ENCODE data around the gene MDC1. TPM values are rescaled to one million over a fixed set of nuclear protein-coding genes. Genes with fewer than 3 reads are reported as not detected.
"Not testable (repeated sequence)": the region's sequence is repeated elsewhere in the genome, so short reads cannot be mapped to it uniquely, and the experiment has no call there.

The MDC1 gene
- total RNA-seq, 1 donor from 2014 or later: 10.2 TPM

DNA sequence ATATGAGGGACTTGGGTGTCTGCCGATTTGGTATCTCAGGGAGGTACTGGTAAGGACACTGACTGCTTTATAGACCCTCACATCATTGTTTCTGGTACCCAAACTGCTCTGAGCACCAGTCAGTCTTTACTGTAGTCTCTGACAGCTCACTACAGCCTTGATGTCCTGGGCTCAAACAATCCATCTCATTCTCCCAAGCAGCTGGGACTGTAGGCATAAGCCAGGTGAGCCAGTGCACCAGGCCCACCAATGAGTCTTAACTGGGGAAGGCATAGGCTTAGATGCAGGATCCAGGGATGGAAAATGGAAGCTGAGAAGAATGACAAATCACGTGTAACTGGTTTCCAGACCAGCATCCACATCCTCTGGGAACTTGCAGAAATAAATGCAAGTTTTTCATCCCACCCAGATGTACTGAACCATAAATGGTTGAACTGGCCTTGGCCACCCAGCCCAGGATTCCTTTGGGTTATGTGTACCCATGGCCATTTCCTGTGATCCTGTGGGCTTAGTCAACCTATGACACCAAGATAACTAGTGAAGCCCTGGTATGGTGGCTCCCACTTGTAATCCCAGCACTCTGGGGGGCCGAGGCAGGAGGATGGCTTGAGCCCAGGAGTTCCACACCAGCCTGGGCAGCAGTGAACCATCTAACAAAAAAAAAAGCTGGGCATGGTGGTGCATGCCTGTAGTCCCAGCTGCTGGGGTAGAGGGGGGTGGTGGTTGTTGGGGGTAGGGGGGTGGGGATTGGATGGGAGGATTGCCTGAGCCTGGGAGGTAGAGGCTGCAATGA is 8.8 kb upstream of the MDC1 start:
- no peak for DNase-seq (ENCODE audit: low read depth, low spot score)

DNA sequence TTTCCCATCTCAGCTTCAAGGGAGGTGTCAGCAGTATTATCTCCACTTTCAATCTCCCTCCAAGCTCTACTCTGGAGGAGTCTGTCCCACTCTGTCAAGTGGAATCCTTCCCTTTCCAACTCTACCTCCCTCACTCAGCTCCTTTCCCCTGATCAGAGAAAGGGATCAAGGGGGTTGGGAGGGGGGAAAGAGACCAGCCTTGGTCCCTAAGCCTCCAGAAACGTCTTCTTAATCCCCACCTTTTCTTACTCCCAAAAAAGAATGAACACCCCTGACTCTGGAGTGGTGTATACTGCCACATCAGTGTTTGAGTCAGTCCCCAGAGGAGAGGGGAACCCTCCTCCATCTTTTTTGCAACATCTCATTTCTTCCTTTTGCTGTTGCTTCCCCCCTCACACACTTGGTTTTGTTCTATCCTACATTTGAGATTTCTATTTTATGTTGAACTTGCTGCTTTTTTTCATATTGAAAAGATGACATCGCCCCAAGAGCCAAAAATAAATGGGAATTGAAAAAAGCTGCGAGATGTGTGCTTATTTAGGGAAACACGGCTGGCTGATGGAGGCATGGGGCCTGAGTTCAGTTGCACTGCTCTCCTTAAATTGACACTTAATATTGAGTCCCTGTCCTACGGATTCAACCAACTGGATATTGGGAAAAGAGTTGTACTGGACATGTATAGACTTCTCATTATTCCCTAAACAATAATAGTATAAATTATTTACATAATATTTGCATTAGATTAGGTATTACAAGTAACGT is 8.0 kb upstream of the MDC1 start:
- DNase-seq (ENCODE audit: low read depth, low spot score): no peak

DNA sequence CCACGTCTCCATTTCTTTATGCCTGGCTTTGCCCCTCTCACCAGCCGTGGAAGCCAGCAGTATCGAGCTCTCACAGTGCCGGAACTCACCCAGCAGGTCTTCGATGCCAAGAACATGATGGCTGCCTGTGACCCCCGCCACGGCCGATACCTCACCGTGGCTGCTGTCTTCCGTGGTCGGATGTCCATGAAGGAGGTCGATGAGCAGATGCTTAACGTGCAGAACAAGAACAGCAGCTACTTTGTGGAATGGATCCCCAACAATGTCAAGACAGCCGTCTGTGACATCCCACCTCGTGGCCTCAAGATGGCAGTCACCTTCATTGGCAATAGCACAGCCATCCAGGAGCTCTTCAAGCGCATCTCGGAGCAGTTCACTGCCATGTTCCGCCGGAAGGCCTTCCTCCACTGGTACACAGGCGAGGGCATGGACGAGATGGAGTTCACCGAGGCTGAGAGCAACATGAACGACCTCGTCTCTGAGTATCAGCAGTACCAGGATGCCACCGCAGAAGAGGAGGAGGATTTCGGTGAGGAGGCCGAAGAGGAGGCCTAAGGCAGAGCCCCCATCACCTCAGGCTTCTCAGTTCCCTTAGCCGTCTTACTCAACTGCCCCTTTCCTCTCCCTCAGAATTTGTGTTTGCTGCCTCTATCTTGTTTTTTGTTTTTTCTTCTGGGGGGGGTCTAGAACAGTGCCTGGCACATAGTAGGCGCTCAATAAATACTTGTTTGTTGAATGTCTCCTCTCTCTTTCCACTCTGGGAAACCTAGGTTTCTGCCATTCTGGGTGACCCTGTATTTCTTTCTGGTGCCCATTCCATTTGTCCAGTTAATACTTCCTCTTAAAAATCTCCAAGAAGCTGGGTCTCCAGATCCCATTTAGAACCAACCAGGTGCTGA is 7.0 kb upstream of the MDC1 start:
- DNase-seq (ENCODE audit: low read depth, low spot score): not testable (repeated sequence)

DNA sequence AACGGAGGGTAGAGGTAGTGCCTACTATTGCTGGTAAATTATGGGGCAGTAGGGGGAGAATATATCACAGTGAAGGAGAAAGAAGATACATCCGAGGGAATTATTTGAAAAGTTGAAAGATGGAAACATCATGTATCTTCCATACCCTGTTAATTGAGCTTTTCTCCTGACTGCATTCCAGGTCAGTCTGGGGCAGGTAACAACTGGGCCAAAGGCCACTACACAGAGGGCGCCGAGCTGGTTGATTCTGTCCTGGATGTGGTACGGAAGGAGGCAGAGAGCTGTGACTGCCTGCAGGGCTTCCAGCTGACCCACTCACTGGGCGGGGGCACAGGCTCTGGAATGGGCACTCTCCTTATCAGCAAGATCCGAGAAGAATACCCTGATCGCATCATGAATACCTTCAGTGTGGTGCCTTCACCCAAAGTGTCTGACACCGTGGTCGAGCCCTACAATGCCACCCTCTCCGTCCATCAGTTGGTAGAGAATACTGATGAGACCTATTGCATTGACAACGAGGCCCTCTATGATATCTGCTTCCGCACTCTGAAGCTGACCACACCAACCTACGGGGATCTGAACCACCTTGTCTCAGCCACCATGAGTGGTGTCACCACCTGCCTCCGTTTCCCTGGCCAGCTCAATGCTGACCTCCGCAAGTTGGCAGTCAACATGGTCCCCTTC is 6.2 kb upstream of the MDC1 start:
- not testable (repeated sequence) for DNase-seq (ENCODE audit: low read depth, low spot score)

DNA sequence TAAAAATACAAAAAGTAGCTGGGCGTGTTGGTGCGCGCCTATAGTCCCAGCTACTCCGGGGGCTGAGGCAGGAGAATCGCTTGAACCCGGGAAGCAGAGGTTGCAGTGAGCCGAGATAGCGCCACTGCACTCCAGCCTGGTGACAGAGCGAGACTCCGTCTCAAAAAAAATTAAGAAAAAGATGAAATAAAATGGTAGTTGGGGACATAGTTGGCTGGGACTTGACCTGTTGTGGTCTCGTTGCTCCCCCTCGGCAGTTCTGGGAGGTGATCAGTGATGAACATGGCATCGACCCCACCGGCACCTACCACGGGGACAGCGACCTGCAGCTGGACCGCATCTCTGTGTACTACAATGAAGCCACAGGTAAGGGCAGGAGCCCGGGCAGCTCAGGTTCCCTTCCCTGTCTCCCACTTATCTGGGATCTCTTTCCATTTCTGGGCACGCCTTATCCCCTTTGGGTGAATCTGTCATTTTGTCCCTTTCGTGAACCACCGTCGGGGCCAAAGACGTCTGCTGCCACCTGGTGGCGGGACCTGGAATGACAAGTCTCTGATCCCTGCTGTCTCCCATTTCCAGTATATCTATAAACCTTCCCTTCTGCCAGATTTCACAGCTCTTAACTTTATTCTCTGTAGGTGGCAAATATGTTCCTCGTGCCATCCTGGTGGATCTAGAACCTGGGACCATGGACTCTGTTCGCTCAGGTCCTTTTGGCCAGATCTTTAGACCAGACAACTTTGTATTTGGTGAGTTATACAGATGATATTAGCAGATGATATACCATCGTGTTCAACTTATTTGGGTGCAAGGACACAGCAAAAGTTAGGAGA is 5.4 kb upstream of the MDC1 start:
- DNase-seq (ENCODE audit: low read depth, low spot score): no peak

DNA sequence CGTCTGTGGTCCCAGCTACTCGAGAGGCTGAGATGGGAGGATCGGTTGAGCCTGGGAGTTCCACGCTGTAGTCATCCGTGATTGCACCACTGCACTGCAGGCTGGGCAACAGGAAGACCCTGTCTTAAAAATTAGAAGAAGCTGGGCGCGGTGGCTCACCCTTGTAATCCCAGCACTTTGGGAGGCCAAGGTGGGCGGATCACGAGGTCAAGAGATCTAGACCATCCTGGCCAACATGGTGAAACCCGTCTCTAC is 4.9 kb upstream of the MDC1 start:
- DNase-seq (ENCODE audit: low read depth, low spot score): not testable (repeated sequence)

DNA sequence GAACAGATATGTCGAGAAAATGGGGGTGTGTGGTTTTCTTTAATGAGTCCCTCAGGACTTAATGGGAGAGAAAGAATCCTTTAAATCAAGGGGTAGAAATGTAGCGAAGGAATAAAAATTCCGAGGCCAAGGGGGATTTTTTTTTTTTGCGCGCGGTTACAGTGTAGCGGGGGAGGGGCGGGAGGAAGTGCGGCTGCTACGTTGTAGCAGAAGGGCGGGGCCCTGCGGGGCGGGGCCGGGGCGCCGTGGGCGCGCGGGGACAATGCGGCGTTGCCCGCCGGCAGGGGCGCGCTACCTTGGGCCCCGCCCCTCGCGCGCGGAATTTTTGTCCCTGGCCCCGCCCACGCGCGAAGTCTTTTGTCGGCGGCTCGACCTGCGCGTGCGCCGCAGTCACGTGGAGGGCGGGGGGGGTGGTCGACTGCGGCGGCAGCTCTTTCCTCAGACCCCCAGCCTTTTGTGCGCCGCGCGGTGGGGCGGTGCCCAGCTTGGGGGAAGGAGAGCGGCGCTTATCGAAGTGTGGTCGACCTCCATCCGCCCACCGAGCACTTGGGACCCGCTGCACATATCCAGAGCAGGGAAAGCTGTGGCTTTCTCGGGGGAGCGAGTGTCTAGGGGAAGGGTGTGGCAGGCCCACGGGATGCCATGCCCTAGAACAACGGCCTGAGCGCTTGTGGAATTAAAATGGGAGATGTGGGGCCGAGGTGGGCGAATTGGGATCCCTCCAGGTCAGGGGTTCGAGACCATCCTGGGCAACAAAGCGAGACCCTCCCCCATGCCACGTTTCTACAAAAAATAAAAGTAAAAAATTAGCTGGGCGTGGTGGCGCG is 4.3 kb upstream of the MDC1 start:
- peak; percentile 69 for DNase-seq (ENCODE audit: low read depth, low spot score)

DNA sequence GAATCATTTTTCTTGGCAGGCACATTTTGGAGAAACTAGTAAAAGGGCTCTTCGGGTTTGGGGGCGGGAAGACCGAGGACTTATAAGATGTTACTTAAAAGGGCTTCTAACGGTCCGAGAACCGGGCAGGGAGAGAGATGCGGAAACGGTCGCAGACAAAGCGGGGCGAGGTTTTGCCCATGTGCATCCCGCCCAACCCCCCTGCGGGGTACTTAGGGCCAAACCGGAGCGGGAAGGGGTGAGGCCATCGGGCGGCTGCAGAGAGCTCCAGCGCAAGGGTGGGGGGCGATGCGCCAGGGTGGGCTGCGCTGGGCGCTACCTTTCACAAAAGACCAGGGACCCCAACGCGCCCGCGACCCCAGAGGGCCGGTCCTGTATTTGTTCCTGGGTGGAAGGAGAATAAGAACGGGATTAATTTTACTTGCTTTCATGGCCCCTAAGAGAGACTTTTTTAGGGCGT is 3.7 kb upstream of the MDC1 start:
- no peak for DNase-seq (ENCODE audit: low read depth, low spot score)

DNA sequence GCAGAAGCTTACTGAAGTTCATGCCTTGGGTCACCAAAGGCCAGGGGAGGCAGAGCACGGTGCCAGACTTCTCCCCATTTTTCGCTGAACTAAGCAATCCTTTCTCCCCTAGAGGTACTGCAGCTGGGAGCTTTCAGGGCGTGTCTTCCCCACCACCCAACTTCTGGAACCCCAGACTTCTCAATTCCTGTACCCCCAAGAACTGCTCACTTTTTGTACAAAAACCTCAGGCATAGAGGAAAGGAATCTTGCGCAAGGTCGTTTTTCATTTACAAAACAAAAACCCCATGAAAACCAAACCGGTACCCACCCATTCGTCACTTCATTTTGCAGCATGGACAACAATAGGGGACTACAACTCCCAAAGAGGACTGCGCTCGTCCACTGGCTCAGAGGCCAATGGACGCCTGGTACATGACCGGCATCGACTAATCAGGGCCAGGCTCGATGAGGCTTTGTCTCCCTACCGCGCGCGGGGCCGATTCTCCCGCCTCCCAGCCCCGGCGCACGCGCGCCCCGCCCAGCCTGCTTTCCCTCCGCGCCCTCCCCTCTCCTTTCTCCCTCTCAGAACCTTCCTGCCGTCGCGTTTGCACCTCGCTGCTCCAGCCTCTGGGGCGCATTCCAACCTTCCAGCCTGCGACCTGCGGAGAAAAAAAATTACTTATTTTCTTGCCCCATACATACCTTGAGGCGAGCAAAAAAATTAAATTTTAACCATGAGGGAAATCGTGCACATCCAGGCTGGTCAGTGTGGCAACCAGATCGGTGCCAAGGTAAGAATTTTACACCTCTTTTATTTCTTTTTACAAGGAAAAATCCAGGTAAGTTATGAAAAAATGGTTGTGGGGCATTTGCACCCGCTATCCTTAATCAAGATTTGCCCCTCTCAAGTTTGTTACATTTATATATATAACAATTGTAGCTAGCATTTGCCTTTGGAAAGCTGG is 3.0 kb upstream of the MDC1 start, which contains the start of gene TUBB:
TUBB (plus strand) TSS at position 562 of the 947 bp plus-strand sequence; CDS start at position 717, 155 bp downstream.
- peak; percentile 93 for DNase-seq (ENCODE audit: low read depth, low spot score)

DNA sequence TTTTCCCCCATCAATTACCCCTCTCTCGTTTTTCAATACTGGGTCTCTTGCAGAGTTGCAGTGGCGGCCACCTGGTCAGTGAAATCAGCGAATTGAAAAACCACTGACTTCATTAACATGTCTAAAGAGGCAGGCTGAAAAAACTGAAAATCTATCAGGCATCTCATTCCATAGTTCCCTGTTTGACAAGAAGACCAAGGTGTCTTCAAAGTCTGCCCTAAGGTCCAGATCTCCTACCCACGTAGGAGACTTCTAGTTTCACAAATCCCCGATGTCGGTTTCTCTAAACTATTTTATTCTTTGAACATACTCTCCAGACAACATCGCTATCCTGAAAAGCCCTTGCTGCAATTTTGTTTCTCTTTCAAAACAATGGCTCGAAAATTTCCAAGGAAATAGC is 2.3 kb upstream of the MDC1 start:
- DNase-seq (ENCODE audit: low read depth, low spot score): no peak

DNA sequence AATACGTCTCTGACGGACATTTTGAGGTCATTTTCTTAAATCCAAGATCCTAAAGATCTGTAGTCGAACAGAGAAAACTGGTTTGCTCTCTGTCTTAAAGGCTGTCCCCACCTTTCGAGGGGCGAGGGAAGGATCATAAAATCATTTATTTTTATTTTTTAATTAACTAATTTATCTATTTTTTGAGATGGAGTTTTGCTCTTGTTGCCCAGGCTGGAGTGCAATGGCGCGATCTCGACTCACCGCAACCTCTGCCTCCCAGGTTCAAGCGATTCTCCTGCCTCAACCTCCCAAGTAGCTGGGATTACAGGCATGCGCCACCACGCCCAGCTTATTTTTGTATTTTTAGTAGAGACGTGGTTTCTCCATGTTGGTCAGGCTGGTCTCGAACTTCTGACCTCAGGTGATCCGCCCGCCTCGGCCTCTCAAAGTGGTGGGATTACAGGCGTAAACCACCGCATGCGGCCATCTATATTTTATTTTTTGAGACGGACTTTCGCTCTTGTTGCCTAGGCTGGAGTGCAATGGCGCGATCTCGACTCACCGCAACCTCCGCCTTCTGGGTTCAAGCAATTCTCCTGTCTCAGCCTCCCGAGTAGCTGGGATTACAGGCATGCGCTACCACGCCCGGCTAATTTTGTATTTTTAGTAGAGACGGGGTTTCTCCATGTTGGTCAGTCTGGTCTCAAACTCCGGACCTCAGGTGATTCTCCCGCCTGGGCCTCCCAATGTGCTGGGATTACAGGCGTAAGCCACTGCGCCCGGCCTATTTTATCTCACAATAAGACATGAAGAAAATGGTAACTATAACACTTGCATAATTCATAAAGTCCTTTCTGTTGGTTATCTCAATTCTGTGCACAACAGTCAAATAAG is 1.0 kb upstream of the MDC1 start:
- not testable (repeated sequence) for DNase-seq (ENCODE audit: low read depth, low spot score)

DNA sequence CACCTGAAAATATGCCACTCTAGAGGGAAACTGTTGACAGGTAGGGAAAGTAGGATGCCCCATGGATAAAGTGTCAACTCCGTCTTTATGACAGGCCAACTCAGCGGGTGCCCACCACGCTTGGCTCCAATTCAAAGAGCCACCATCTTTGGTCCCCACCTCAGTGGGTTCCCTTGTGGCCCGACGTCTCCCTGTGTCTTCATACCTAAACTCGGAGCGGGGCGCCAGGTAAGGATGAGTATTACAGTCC is 277 bp downstream of the MDC1 start:
- DNase-seq (ENCODE audit: low read depth, low spot score): no peak

DNA sequence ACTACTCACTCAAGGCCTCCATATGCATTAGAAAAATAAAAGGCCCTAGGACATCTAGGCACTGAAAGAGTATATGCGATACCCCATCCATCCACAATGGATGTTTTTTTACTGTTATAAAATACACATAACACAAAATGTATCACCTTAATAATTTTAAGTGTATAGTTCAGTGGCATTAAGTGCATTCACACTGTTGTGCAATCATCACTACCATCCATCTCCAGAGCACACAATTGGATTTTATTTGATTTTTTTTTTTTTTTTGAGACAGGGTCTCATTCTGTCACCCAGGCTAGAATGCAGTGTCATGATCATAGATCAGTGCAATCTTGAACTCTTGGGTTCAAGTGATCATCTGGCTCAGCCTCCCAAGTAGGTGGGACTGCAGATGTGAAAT is 2.8 kb downstream of the MDC1 start:
- DNase-seq (ENCODE audit: low read depth, low spot score): no peak

DNA sequence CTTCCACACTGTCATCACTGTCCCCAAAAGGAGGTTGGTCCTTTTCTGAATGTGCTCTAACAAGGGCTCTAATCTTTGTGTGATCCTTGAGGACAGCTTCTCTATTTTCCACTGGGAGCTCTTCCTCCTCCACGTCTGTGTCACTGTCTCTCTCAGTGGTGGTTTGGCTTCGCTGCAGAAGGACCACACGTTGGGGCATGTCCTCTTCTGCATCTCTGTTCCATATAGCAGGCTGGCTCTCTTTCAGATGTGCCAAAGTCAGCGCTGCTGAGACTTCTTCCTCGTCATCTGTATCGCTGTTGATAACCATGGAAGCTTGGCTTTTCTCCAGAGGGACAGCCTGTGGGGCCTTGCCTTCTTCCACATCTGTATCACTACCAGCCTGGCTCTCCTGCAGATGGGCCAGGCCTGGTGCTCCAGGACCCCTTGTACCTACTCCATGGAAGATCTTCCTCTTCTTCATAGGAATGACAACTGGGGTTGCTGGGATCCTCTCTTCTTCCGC is 4.6 kb downstream of the MDC1 start:
- no peak for DNase-seq (ENCODE audit: low read depth, low spot score)

DNA sequence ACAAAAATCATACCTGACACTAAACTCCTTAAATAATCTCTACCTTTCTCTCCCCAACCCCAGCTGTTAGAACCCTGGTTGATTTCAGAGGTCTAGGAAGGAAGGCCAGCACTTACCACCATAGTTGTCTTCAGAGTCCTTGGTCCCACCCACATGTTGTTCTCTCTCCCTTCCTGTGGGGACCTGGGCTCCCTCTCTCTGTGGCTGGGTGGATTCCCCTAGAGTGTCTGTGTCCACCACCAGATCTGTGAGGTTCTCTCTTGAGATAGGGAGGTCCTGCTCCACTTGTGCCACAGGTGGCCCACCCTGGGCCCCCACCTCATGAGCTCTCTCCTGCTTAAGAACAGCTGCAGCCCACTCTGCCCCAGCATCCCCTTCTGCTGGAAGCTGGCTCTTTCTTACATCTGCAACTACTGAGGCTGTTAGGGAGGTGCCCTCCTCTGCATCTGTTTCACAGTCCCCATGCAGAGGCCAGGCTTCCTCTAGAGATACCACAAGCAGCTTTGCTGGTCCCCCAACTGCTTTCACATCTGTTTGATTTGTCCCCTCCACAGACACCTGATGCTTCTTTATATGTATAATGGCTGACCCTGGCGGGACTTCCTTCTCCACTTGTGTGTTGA is 5.2 kb downstream of the MDC1 start:
- no peak for DNase-seq (ENCODE audit: low read depth, low spot score)

DNA sequence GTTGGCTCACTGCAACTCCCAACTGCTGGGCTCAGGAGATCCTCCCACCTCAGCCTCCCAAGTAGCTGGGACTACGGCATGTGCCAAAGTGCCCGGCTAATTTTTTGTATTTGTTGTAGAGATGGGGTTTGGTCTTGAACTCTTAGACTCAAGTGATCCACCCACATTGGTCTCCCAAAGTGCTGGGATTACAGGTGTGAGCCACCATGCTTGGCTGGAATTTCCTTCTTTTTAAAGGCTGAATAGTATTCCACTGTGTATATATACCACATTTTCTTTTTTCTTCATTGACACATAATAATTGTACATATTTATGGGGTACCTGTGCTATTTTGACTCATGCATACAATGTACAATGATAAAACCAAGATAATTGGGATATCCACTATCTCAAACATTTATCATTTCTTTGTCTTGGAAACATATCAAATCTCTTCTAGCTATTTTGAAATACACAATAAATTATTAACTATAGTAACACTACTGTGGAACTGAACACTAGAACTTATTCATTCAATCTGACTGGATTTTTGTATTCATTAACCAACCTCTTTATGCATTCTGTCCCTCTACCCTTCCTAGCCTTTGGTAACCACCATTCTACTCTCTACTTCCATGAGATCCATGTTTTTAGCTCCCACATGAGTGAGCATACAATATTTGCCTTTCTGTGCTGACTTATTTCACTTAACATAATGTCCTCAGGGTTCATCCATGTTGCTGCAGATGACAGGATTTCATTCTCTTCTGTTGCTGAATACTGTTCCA is 7.8 kb downstream of the MDC1 start:
- no peak for DNase-seq (ENCODE audit: low read depth, low spot score)

Data from pulmonary artery endothelial cell (primary cell).